Gastrocnemius medialis (tissue), 4 donors: ENCODE measurements around the gene BPHL. TPM values are rescaled to one million over a fixed set of nuclear protein-coding genes. Genes with fewer than 3 reads are reported as not detected.

ENCODE experiments used
- ATAC-seq, 2 donors: fragments of 150-250 bp; one replicate each; pipeline ENCODE4 v1.9.1; 2016
- DNase-seq, 2 donors: peaks; one replicate each; pipeline ENCODE4 v3.0.0-alpha.2; 2019
- H3K27ac ChIP-seq, 4 donors: fragments of 200-600 bp; sonication (generic); 1 replicate in 1 of 4; 2 replicates in 3 of 4; pipeline ENCODE4 v1.5.1; 2016 to 2018; ENCODE audit warnings: mild to moderate bottlenecking in 2 of 4, moderate library complexity in 1 of 4
- H3K27me3 ChIP-seq, 3 donors: fragments of 200-600 bp; sonication (generic) in 2 of 3; 1 replicate in 1 of 3; 2 replicates in 2 of 3; pipeline versions ENCODE4 v1.5.1 to v1.6.0; 2016 to 2019; ENCODE audit warnings: mild to moderate bottlenecking in 1 of 3, moderate library complexity in 1 of 3
- H3K36me3 ChIP-seq, 2 donors: fragments of 200-600 bp; sonication (generic) in 1 of 2; one replicate each; pipeline ENCODE4 v1.5.1; 2017 to 2018
- H3K4me1 ChIP-seq, 2 donors: fragments of 200-600 bp; sonication (generic) in 1 of 2; one replicate each; pipeline ENCODE4 v1.5.1; 2016 to 2017; ENCODE audit warnings: mild to moderate bottlenecking in 2 of 2
- H3K4me3 ChIP-seq, 4 donors: fragments of 200-600 bp; sonication (generic) in 3 of 4; 1 replicate in 1 of 4; 2 replicates in 3 of 4; pipeline ENCODE4 v1.5.1; 2016 to 2019; ENCODE audit warnings: mild to moderate bottlenecking in 2 of 4
- H3K9me3 ChIP-seq, 3 donors: fragments of 200-600 bp; sonication (generic) in 2 of 3; 1 replicate in 1 of 3; 2 replicates in 2 of 3; pipeline ENCODE4 v1.5.1; 2016 to 2019
- CTCF ChIP-seq, 5 experiments: fragments of 450-650 bp in 3 of 5; fragments of 200-600 bp in 2 of 5; sonication (generic) in 2 of 5; IDR thresholded peaks in 4 of 5; conservative IDR thresholded peaks in 1 of 5; 1 replicate in 4 of 5; 2 replicates in 1 of 5; pipeline ENCODE4 v1.5.1; 2016 to 2019; ENCODE audit warnings: antibody characterized with exemption in 5 of 5, mild to moderate bottlenecking in 3 of 5, moderate library complexity in 3 of 5
- POLR2A ChIP-seq, 2 donors: fragments of 450-650 bp; IDR thresholded peaks; one replicate each; pipeline ENCODE4 v1.6.1; 2017; ENCODE audit warnings: antibody characterized with exemption in 2 of 2, mild to moderate bottlenecking in 2 of 2, moderate library complexity in 2 of 2
- in situ Hi-C, 4 donors: fragments of 200-750 bp; cut with MboI; loops; one replicate each; pipeline versions ENCODE4 v1.15.0 to v1.8.0; 2017; ENCODE audit warnings: low sequenced_read_pairs in 4 of 4
- intact Hi-C: fragments of 100-400 bp; cut with DNase I; formaldehyde crosslinking; loops from one replicate; pipeline ENCODE4 v1.15.1; 2023; ENCODE audit warnings: low total_unique reads
- total RNA-seq, 4 donors: library from RNA; depleted of rRNA; stranded (reverse); fragments of >200 nt; gene quantifications; one replicate each; pipeline versions ENCODE4 v1.1.0 to v1.2.3, GENCODE V29; 2016

BPHL gene
- total RNA-seq, 4 donors from 2014 or later = 4.7 to 8.7 (median 5.8) TPM

GRCh38 chr6:3190779-3191178, 72.3 kb downstream of the BPHL start:
- ATAC-seq (no peak), DNase-seq (no peak)
- no peak overlapping the region for H3K27ac ChIP-seq
- no peaks in the 10 kb centered on the region for H3K36me3 ChIP-seq
- no peaks in the 10 kb centered on the region for H3K4me1 ChIP-seq
- in situ Hi-C loops = no loop called here
- no peak overlapping the region for H3K4me3 ChIP-seq
- H3K27me3 ChIP-seq = no peaks in the 10 kb centered on the region
- intact Hi-C loops = no loop called here
- no peaks in the 10 kb centered on the region for H3K9me3 ChIP-seq
- TF ChIP-seq POLR2A (IDR thresholded peaks at IDR 0.05) = no peak
- no peak for TF ChIP-seq CTCF (IDR thresholded peaks at IDR 0.05 in 4 of 5, conservative IDR thresholded peaks at IDR 0.05 in 1 of 5)

GRCh38 chr6:3193102-3193849, 74.8 kb downstream of the BPHL start:
- Histone ChIP-seq H3K4me1 (no peaks in the 10 kb centered on the region), H3K27me3 (no peaks in the 10 kb centered on the region), H3K36me3 (no peaks in the 10 kb centered on the region), H3K4me3 (no peak overlapping the region), H3K9me3 (no peaks in the 10 kb centered on the region), H3K27ac (no peak overlapping the region)
- DNase-seq (no peak), ATAC-seq (no peak)
- TF ChIP-seq CTCF (IDR thresholded peaks at IDR 0.05 in 4 of 5, conservative IDR thresholded peaks at IDR 0.05 in 1 of 5) = no peak
- TF ChIP-seq POLR2A (IDR thresholded peaks at IDR 0.05) = no peak
- in situ Hi-C loops = no loop called here
- intact Hi-C loops = no loop called here

- DNase-seq = no peak
- TF ChIP-seq CTCF (IDR thresholded peaks at IDR 0.05 in 4 of 5, conservative IDR thresholded peaks at IDR 0.05 in 1 of 5) = no peak
- in situ Hi-C loops (no loop called here), intact Hi-C loops (no loop called here)
- Histone ChIP-seq H3K36me3 (no peaks in the 10 kb centered on the region), H3K9me3 (no peaks in the 10 kb centered on the region), H3K27ac (peak overlapping the region in 1 of 4 donors; percentile 54), H3K4me1 (no peaks in the 10 kb centered on the region), H3K27me3 (no peaks in the 10 kb centered on the region), H3K4me3 (no peak overlapping the region)
- no peak for ATAC-seq
These were observed 76.3 kb downstream of the BPHL start for GRCh38 chr6:3194535-3195419.

- Histone ChIP-seq H3K27ac (no peak overlapping the region), H3K4me1 (no peaks in the 10 kb centered on the region), H3K4me3 (no peak overlapping the region), H3K36me3 (no peaks in the 10 kb centered on the region), H3K9me3 (no peaks in the 10 kb centered on the region), H3K27me3 (no peaks in the 10 kb centered on the region)
- no peak for TF ChIP-seq CTCF (IDR thresholded peaks at IDR 0.05 in 4 of 5, conservative IDR thresholded peaks at IDR 0.05 in 1 of 5)
- no peak for TF ChIP-seq POLR2A (IDR thresholded peaks at IDR 0.05)
- no peak for ATAC-seq
- intact Hi-C loops (no loop called here), in situ Hi-C loops (no loop called here)
- no peak for DNase-seq
These were observed 76.8 kb downstream of the BPHL start for GRCh38 chr6:3195420-3195694.
